HG03439 (cell line): ENCODE data around the gene COL6A6.
"Not testable (repeated sequence)": the region's sequence is repeated elsewhere in the genome, so short reads cannot be mapped to it uniquely, and the experiment has no call there.

Source experiments
- ATAC-seq: cut with Tn5 transposase; IDR thresholded peaks from one replicate; pipeline ENCODE4 v1.9.1; 2021; ENCODE audit warnings: mild to moderate bottlenecking, moderate library complexity; ENCODE audit not compliant: unreplicated experiment

COL6A6 gene

GRCh38 chr3:130529486-130530215 lies 12.7 kb downstream of the COL6A6 start:
- ATAC-seq, result no peak

- ATAC-seq, result no peak
Measured at GRCh38 chr3:130533247-130533646, 16.3 kb downstream of the COL6A6 start.

- ATAC-seq, result no peak
Measured at GRCh38 chr3:130537673-130538304, 20.8 kb downstream of the COL6A6 start.

GRCh38 chr3:130539005-130539404 lies 22.0 kb downstream of the COL6A6 start:
- ATAC-seq, result no peak

GRCh38 chr3:130543322-130543721 lies 26.3 kb downstream of the COL6A6 start:
- ATAC-seq, result no peak

GRCh38 chr3:130546920-130547679 lies 30.1 kb downstream of the COL6A6 start:
- no peak for ATAC-seq

- not testable (repeated sequence) for ATAC-seq
Measured at GRCh38 chr3:130547680-130548065, 30.7 kb downstream of the COL6A6 start.

GRCh38 chr3:130548356-130548755 lies 31.4 kb downstream of the COL6A6 start:
- no peak for ATAC-seq

- no peak for ATAC-seq
Measured at GRCh38 chr3:130557336-130558035, 40.5 kb downstream of the COL6A6 start.

- no peak for ATAC-seq
Measured at GRCh38 chr3:130558366-130558765, 41.4 kb downstream of the COL6A6 start.

GRCh38 chr3:130565224-130565623 lies 48.2 kb downstream of the COL6A6 start:
- ATAC-seq, result no peak
